ENCODE data around the gene GAL3ST1.
A peak's percentile ranks its signal among the peaks of the same experiment; 100 is the strongest.
"Not testable (repeated sequence)": the region's sequence is repeated elsewhere in the genome, so short reads cannot be mapped to it uniquely, and the experiment has no call there.

GAL3ST1 gene

DNA sequence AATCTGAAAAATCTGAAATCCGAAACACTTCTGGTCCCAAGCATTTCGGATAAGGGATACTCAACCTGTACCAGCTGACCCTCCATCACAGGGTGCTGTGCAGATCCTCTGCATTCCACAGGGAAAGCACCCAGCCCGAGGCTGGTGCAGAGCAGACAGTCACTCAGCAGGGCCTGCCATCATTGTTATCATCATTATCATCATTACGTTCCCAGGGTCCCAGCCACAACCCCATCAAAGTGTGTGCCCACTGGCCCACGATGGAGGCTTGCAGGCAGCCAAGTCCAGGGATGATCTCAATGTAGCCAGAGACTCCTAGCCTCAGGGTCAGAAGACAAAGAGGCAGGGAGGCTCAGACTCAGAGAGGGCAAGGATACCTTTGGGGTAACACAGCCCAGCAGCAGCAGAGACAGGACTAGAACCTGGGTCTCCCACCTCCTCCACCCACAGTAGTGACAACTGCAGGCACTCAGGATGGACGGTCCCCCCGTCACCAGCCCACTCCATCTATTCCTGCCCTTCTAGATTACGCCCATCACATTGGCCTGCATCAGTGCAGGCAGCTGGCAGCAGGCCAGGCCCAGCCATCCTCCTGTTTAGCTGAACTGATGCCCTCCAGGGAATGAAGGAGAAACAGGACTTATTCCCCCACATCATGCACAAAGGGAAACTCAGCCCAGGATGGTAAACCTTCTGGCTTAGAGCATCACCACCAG, 10.3 kb downstream of the GAL3ST1 start:
- DNase-seq = no peak

- DNase-seq = no peak
Observed at GRCh38 chr22:30562366-30562765, 12.1 kb downstream of the GAL3ST1 start.

DNA sequence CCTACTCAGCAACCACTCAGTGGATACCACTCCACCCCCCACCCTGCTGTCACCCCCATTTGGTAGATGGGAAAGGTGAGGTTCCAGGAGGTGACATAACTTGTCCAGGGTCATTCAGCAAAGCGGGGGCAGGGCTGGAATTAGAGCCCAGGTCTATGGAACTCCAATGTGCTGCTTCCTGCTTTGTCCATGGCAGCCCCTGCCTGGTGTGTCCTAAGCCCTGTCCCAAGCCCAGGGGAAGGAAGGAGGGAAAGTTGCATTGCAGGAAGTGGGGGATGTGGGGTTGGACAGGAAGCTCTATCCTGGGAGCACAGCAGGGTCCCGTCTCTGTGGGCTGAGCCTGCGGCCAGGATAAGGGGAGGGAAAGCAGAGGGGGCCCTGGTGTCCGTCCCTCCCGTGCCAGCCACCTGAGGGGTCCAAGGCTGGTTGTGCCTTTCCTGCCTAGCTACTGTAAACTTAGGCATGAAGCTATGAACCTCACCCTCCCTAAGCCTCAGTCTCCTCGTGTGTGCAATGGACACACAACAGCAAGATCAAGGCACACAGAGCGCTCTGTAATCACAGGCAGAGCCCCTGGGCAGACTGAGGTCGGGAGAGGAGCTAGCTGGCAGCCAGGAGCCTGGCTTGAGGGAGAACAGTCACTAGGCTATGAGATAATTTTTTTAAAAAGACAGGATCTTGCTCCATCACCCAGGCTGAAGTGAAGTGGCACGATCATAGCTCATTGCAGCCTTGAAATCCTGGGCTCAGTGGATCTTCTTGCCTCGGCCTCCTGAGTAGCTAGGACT, 12.9 kb downstream of the GAL3ST1 start:
- DNase-seq = no peak

GRCh38 chr22:30560643-30561202, 13.7 kb downstream of the GAL3ST1 start:
- not testable (repeated sequence) for DNase-seq

DNA sequence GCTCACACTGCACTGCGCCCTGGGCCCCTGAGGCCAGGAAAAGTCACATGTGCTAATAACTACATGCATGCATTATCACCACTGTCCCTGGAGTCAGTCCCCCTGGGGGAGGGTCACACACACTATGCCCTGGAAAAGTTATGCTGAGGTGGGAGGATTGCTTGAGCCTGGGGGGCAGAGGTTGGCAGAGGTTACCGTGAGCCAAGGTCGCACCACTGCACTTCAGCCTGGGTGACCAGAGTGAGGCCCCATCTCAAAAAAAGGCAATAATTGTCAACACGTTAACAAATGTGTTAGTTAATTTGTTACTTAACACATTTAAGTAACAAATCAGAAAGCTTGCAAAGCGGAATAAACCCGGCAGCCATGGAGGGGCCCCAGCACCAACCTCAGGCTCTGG, 14.6 kb downstream of the GAL3ST1 start:
- DNase-seq = no peak

DNA sequence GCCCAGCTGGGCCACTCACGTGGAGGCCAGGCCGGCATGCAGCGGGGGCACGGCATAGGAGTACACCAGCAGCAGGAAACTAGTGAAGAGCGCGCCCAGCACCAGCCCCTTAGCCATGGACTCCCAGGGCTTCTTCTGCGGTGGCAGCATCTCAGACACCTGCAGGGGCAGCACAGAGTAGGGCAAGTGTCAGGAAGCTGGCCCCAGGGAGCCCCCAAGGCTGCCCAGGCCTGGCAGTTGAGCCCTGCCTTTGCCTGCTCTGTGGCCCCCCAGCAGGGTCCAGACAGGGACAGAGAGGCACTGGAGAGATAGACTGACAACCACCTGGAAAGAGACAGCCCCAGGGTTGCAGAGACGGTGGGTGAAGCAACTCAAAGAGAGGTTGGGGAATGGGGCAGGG, 17.2 kb downstream of the GAL3ST1 start:
- no peak for DNase-seq

GRCh38 chr22:30556388-30556787, 18.1 kb downstream of the GAL3ST1 start:
- no peak for DNase-seq

GRCh38 chr22:30555282-30556210, 18.9 kb downstream of the GAL3ST1 start:
- no peak for DNase-seq

DNA sequence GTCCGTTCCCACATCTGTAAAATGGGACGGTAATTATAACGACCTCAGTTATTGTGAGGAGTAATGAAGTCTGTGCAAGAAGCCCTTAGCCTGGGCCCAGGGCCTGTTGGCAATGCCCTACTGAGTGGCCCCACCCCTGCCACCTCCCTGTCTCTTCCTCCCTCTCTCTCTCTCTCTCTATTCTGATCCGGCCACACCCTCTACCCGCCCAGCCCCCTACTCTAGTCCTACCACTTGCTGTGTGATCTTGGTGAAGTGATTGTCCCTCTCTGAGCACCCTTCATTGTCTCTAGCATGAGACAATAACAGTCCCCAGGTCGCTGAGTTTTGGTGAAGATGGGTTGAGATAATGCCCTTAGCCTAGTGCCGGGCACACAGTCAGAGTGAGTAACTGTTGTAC, 20.5 kb downstream of the GAL3ST1 start:
- no peak for DNase-seq

DNA sequence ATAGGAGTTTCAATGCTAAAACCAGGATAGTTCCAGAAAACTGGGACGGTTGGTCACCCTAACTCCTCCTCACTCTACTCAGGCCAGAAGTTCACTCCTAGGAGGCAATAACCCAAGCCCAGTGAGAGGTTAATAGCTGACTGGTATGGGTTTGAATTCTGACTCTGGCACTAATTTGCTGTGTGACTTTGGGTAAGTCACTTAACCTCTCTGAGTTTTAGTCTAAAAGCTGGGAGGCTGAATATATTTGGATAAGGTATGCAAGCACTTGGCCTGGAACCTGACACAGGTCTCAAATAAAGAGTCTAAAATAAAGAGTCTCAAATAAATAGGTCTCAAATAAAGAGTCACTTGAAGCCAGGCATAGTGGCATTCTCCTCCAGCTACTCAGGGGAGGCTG, 21.7 kb downstream of the GAL3ST1 start:
- DNase-seq = no peak

GRCh38 chr22:30551813-30552212, 22.7 kb downstream of the GAL3ST1 start:
- not testable (repeated sequence) for DNase-seq

DNA sequence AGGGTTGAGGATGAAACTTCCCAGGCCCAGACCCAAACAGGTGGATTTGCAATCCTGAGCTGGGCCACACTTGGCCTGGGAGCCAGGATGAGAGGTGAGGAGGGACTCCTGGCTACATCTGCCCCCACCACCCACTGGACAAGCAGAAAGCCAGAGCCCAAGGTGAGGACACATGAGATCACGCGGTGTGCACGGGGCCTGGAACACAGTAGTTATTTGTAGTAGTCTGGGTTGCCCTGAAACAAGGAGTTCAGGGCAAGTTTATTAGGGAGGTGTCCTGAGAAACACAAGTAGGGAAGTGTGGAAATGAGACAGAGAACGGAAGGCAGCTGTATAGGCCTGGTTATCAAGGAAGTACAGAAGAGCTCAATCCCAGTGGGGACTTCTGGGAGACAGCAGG, 27.3 kb downstream of the GAL3ST1 start:
- no peak for DNase-seq

DNA sequence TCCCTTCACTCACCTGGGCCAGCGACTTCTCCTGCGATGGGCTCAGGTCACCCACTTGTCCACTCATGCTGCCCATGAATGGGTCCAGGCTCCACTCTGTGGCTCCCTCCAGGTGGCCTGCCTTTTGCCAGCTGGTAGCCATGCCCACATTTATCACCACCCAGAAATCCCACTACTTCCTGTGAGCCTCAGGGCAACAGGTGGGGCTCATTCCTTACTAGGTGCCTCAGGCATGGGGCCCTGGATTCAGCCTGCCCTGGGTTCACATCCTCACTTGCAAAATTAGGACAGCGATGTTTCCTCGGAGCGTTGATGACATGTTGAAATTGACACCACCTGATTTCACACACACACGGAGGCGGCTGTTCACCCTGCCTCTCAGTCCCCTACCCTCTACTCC, 27.8 kb downstream of the GAL3ST1 start, which contains the start of gene SEC14L6:
Gene SEC14L6, minus strand, starts transcription at position 126 of the 400 bp plus-strand sequence. Its CDS starts 59 bp downstream, at position 67.
- no peak for DNase-seq

DNA sequence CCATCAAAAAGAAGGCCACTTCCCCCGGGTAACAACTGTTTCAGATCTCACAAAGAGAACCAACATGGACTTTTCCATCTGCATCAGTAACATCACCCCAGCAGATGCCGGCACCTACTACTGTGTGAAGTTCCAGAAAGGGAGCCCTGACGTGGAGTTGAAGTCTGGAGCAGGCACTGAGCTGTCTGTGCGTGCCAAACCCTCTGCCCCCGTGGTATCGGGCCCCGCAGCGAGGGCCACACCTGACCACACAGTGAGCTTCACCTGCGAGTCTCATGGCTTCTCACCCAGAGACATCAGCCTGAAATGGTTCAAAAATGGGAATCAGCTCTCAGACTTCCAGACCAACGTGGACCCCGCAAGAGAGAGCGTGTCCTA, 31.7 kb downstream of the GAL3ST1 start:
- no peak for DNase-seq

DNA sequence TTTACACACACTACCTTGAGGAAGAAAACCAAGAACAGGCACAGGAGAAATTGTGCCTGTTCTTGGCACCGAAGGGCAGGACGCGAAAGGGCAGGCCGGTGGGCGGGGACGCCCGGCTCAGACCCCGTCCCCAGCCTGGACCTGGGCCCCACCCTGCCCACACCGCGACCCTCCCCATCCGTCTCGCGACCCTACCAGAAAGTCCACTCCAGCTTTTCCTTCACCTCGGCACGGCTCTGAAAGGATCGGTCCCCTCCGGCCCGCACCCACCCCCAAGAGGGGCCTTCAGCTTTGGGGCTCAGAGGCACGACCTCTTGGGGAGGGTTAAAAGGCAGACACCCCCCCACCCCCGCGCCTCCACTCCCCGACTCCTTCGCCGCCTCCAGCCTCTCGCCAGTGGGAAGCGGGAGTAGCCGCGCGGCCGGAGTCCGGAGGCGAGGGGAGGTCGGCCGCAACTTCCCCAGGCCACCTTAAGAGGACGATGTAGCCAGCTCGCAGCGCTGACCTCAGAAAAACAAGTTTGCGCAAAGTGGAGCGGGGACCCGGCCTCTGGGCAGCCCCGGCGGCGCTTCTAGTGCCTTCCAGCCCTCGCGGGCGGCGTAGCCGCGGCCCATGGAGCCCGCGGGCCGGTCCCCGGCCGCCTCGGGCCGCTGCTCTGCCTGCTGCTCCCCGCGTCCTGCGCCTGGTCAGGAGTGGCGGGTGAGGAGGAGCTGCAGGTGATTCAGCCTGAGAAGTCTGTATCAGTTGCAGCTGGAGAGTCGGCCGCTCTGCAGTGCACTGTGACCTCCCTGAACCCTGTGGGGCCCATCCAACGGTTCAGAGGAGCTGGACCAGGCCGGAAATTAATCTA, 32.3 kb downstream of the GAL3ST1 start:
- DNase-seq = peak in 2 of 3 experiments; percentile 7 to 54

DNA sequence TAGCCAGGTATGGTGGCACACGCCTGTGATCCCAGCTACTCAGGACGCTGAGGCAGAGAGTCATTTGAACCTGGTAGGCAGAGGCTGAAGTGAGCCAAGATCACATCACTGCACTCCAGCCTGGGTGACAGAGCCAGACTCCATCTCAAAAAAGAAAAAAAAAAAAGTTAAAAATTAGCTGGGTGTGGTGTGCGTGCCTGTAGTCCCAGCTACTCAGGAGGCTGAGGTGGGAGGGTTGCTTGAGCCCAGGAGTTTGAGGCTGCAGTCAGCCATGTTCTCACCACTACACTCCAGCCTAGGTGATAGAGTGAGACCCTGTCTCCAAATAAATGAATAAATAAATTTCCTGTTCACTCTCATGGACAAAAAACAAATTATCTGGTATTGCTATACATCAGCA, 33.0 kb downstream of the GAL3ST1 start:
- not testable (repeated sequence) for DNase-seq

- no peak for DNase-seq
Observed at GRCh38 chr22:30539368-30539767, 35.1 kb downstream of the GAL3ST1 start.

GRCh38 chr22:30538280-30538679, 36.2 kb downstream of the GAL3ST1 start:
- no peak for DNase-seq

DNA sequence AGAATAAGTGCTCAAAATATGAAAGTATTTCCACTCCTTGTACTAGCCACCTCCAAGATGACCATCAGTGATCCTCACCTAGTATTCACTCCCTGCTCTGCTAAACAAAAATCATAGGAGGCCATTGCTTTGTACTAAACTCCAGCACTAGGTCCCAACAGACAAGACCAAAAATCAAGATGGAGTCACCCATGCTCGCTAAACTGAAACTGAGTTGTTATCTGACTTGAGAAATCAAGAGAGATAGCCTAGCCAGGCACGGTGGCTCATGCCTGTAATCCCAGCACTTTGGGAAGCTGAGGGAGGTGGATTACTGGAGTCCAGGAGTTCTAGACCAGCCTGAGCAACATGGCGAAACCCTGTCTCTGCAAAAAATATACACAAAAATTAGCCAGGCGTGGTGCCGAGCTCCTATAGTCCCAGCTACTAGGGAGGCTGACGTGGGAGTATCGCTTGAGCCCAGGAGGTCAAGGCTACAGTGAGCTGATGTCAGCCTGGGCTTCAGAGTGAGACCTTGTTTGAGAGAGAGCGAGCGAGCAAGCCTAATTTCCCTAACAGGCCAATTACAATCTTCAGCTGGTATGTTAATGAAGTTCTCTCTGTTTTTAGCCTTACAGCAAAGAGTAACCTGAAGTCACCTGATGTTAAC, 37.3 kb downstream of the GAL3ST1 start:
- DNase-seq = no peak

- DNase-seq = no peak
Observed at GRCh38 chr22:30535182-30535581, 39.3 kb downstream of the GAL3ST1 start.

All from NCI-H1417 (cell line).